NB4 (cell line): Measurements from ENCODE around the gene FGF14.

Source experiments
- MYC ChIP-seq: IDR thresholded peaks from 2 replicates; pipeline ENCODE4 v1.6.1; 2011; ENCODE audit warnings: low read depth, low read length
- POLR2A ChIP-seq: IDR thresholded peaks from 2 replicates; pipeline ENCODE4 v1.6.1; 2011; ENCODE audit warnings: mild to moderate bottlenecking; ENCODE audit not compliant: insufficient read length; ENCODE audit errors: extremely low read depth
- TF ChIP-seq, protein P1 (sequence below): IDR thresholded peaks from one replicate; pipeline ENCODE4 v1.5.1; 2012; ENCODE audit warnings: low read depth, low read length
- TF ChIP-seq, protein P2 (sequence below): IDR thresholded peaks from 2 replicates; pipeline ENCODE4 v1.6.1; 2011; ENCODE audit warnings: low read depth, low read length

DNA sequence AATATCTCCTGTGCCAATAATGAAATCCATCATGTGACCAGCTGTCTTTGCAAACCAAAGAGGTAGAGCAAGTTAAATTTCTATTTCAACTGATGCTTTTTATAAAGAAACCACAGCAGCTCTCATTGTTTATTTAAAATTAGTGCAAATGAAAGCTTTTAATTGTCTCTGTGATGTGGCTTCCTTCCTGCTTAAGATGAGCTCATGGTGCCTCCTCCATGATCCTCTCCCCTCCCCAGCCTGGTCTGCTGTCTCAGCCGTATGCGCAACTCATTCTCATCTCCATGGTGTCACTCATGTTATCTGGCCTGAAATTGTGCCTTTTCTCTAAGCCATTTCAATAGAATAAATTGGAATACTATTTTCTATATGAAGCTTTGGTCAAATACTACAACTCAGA is 270.6 kb downstream of the FGF14 start:
- TF ChIP-seq, protein P1, sequence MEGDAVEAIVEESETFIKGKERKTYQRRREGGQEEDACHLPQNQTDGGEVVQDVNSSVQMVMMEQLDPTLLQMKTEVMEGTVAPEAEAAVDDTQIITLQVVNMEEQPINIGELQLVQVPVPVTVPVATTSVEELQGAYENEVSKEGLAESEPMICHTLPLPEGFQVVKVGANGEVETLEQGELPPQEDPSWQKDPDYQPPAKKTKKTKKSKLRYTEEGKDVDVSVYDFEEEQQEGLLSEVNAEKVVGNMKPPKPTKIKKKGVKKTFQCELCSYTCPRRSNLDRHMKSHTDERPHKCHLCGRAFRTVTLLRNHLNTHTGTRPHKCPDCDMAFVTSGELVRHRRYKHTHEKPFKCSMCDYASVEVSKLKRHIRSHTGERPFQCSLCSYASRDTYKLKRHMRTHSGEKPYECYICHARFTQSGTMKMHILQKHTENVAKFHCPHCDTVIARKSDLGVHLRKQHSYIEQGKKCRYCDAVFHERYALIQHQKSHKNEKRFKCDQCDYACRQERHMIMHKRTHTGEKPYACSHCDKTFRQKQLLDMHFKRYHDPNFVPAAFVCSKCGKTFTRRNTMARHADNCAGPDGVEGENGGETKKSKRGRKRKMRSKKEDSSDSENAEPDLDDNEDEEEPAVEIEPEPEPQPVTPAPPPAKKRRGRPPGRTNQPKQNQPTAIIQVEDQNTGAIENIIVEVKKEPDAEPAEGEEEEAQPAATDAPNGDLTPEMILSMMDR, result no peak
- no peak for TF ChIP-seq POLR2A
- TF ChIP-seq MYC, result no peak
- TF ChIP-seq, protein P2, sequence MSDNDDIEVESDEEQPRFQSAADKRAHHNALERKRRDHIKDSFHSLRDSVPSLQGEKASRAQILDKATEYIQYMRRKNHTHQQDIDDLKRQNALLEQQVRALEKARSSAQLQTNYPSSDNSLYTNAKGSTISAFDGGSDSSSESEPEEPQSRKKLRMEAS, result no peak
